HPDE6-E6E7 (cell line): ENCODE results near the gene RBP5.

Experiments used
- DNase-seq: peaks from one replicate; pipeline ENCODE4 v3.0.0; 2011; ENCODE audit warnings: missing footprints; ENCODE audit errors: extremely low spot score

RBP5 gene, protein sequence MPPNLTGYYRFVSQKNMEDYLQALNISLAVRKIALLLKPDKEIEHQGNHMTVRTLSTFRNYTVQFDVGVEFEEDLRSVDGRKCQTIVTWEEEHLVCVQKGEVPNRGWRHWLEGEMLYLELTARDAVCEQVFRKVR

DNA sequence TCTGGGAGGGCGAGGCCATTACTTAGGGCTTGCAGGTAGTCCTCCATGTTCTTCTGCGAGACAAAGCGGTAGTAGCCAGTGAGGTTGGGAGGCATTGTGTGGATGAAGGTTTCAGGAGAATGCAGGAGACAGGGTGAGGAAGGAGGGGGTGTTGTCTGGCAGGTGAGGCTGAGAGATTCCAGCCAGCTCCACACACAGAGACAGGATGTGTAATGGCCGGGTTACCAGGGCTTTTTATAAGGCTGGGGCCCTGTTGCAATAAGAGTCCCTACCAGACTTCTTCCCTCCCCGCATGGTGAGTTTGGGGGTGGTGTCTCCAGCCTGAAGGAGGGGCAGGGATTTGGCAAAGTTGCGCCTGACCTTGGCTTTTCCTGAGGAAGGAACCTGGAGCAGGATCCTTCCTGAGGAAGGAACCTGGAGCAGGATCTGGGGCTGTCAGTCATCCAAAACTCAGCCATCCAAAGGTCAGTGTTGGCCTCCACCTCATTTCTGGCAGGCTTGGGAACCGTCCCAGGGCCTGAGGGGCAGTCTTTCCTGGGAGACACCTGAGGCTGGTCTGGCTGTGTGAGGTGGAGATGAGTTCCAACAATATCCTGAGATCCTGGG, at the start of gene RBP5:
Gene RBP5, minus strand, starts transcription at position 209 of the 606 bp plus-strand sequence. Its CDS starts 114 bp downstream, at position 95.
- no peak for DNase-seq

DNA sequence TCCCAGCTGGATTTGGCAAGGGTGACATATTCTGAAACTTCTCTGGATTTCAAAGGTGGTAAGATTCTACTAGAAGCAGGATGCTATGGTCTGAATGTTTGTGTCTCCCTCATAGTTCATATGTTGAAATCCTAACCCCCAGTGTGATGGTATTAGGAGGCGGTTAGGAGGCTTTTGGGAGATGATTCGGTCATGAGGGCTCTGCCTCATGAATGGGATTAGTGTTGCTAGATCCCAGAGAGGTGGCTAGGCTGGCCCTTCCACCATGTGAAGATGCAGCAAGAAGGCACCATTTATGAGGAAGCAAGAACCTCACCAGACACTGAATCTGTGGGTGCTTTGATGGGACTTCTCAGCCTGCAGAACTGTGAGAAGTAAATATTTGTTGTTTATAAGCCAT, 49.8 kb upstream of the RBP5 start:
- no peak for DNase-seq

DNA sequence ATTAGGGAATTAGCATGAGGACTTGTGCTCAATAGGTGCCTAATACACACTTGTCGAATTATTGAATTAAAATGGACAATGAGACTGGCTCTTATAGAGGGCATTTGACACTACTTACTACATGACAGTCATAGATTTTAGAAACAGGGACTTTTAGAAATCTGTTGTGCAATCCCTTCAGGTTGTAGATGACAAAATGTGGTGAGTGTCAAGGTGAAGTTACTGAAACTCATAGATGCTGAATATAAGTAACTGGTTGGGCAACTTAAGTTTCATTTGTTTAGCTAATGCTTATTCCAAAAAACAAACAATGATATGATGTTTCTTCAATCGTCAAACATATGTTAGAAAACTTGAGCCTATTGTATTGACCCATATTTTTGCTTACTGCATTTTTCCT, 47.9 kb upstream of the RBP5 start:
- DNase-seq, result no peak

- DNase-seq, result no peak
Measured at GRCh38 chr12:7175493-7175892, 46.8 kb upstream of the RBP5 start.

DNA sequence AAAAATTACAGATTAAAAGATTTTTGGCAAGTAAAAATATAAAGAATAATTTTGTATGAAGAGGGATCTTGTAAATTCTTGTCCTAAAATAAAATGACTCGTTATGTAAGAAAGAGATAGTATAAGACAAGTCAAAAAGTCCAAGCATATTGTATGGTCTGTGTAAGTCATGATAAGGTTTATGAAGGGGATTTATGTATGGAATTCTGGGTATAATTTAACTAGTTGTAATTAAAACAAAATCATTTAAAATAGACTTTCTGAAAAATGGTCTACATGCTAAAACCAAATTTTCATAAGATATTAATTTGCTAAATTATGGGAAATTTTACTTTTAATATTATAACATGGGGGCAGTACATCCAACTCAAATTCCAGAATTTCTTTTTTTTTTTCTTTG, 43.2 kb upstream of the RBP5 start:
- no peak for DNase-seq

DNA sequence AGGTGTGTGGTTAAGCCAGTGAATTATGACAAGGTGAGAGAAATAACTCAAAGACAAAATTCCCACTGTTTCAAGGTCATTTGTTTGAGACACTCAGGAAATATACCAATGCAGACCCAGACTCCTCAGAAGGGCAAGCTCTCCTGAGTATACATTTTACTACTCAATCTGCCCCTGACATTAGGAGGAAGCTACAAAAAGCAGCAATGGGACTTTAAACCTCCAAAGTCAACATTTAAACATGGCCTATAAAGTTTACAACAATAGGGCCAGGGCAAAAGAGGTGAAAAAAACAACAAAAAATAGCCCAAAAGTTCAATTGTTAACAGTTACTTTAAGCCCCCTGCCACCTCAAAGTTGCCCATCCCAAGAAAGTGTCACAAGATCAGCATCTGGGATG, 41.3 kb upstream of the RBP5 start:
- DNase-seq, result no peak

DNA sequence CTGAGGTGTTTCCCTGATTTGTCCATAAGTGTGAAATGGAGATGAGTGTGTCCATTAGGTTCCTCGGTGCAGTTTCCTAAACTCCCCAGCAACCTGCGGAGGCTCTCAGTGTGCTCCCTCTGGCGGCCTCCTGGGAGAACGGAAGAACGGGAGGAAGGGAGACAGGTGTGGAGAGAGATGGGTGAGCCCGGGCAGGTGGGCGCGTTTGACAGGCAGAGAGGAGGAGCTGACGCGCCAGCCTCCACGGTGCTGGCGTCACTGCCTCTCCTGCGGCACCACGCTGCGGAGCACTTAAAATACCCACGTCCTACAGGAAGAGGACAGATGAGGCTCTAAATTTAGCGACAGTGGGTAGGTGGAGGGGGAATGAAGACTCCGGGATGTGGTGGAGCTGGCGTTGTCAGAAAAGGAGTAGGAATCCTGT, 34.0 kb upstream of the RBP5 start:
- DNase-seq, result peak; percentile 72

GRCh38 chr12:7161811-7162210, 33.1 kb upstream of the RBP5 start:
- no peak for DNase-seq

- no peak for DNase-seq
Measured at GRCh38 chr12:7161327-7161726, 32.6 kb upstream of the RBP5 start.

DNA sequence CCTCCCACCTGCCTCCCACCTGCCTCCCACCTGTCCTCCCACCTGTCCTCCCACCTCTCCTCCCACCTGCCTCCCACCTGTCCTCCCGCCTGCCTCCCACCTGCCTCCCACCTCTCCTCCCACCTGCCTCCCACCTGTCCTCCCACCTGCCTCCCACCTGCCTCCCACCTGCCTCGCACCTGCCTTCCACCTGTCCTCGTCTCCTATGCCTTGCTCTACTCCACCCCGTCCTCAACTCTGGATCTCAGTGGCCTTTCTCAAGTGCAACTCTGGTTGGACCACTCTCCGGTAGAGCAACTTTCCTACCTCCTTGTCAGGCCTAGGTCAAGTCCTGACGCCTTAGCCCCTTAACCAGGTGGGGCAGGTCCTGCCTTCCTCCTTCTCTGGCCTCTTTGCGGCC, 31.5 kb upstream of the RBP5 start:
- no peak for DNase-seq

- DNase-seq, result no peak
Measured at GRCh38 chr12:7158781-7159609, 30.3 kb upstream of the RBP5 start.

GRCh38 chr12:7157391-7157790, 28.7 kb upstream of the RBP5 start:
- no peak for DNase-seq

DNA sequence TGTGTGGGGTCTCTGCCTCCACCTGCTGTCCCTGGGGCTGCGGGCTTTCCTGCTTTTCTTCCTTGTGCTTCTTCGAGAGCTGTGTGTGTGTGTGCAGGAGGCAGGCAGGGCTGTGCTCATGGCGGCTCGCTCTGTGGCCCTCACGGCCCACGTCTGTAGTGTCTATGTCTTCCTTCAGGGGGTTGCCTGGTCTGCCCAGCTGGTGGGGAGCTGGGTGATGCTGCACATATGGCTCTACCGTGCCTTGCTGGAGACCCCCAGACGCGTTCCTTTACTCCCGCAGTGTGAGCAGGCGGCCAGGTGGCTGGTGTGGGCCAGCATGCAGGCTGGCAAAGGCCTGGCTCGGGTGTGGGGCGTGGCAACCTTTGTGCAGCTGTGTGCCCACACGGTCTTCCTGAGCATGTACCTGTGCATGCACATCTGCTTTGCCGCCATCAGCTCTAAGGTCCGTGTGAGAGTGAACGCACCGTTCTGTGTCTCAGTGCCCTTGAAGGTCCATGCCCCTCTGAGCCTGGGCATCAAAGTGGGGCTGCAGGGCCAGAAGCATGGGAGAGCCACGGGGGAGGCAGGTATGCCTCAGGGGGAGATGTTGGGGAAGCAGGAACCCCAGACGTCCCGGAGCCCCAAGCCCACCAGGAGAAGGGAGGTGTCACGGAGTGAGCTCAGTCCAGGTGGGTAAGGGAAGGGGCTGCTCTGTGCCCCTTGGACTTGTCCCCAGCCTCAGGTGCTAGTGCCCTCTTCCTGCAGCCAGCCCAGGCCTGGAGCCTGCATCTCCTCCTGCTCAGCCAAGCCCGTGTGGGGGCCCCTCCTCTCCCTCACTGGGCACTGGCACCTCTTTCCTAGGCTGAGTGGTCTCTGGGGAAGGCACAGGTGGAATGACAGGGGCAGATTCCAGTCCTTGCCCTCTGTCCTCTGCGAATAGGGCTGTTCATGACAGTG, 27.8 kb upstream of the RBP5 start:
- no peak for DNase-seq

DNA sequence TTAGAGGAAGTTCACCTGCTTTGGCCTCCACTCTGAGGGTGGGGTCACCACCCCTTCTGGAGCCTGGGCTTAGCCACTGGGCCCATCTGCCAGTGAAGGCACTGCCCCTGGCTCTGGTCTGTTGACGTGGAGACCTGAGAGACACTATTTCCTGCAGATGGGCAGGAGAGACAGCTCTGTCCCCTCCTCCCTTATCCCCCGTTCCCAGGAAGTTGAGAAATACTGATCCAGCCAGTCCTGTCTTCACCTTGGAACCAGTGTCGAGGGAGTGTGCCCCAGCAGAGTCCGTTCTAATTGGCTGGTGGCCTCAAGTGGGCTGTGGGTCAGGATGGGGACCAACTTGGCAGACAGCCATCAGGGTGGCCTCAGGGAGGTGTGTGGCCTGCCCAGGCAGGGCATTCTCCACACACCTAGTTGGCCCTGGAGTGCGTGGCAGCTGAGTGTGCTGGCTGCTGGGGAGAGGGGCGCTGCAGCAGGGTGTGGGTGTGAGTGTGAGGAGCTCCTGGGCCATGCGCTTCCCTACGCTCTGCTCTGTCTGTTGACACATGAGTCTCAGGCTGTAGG, 26.9 kb upstream of the RBP5 start:
- peak; percentile 67 for DNase-seq

DNA sequence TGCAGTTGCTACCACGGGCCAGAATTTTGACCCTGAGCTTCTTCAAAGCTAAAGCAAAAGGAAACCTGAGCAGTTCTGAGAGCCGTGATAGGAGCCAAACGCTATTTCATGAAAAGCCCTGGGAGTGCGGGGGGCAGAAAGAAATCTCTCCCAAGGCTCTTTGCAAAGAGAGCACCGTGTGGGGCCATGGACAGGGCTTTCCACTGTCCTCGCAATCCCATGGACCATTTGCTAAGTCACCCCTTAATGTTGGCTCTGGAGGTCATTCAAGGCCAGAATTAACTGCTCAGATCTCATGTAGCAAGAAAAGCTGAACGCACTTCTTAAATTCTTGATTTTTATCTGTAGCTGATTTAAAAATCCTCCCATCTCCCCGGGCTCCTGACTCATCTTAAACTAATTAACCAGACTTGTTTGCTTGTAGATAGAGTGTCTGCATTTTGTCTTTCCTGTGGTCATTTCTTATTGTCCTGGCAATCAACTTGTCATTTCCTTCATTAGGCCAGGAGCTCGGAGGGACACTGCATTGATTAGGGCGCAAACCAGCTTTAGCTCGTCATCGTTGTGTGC, 26.3 kb upstream of the RBP5 start:
- no peak for DNase-seq

GRCh38 chr12:7154042-7154441, 25.4 kb upstream of the RBP5 start:
- DNase-seq, result no peak

- DNase-seq, result no peak
Measured at GRCh38 chr12:7152818-7153217, 24.1 kb upstream of the RBP5 start.

DNA sequence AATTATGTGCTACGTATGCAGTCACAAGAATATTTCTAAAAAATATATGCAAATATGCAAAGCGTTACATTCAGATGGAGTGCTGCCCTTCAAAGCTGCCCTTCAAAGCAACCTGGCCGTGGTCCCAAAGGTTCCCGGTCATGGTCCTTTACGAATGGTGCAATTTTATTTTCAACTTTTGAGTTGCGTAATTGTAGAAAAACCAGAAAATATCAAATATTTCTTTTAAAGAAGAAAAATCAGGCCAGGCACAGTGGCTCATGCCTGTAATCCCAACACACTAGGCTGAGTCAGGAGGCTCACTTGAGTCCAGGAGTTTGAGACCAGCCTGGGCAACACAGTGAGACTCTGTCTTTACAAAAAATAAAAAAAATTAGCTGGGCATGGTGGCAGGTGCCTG, 22.8 kb upstream of the RBP5 start:
- DNase-seq, result no peak

DNA sequence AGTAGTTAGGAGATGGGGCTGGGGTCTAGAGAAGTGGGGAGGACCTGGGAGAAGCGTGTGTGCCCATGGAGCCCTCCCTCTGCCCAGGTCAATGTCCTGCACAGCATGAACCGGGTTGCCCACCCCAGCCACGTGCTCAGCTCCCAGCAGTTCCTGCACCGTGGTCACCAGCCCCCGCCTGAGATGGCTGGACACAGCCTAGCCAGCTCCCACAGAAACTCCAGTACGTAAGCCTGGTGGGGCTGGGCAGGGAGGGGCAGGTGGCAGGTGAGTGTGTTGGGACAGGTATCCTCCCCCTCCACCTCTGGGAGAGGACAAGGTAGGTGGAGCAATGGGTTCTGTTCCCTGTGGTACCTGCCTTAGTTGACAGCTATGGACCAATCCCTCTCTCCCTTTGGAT, 22.2 kb upstream of the RBP5 start:
- DNase-seq, result no peak

DNA sequence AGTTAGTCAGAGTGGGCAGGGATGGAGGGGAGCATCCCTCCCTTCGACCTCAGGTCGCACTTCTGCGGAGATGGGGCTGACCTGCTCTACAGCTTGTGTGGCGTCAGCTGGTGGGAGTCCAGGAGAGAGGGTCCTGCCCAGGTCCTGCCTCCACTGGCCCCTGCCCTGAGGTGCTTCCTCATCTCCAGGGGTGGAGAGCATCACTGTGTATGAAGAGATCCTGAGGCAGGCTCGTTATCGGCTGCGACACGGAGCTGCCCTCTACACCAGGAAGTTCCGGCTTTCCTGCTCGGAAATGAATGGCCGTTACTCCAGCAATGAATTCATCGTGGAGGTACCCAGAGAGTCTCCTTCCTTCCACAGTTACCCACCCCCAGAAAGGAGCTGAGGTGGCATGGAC, 21.7 kb upstream of the RBP5 start:
- no peak for DNase-seq

DNA sequence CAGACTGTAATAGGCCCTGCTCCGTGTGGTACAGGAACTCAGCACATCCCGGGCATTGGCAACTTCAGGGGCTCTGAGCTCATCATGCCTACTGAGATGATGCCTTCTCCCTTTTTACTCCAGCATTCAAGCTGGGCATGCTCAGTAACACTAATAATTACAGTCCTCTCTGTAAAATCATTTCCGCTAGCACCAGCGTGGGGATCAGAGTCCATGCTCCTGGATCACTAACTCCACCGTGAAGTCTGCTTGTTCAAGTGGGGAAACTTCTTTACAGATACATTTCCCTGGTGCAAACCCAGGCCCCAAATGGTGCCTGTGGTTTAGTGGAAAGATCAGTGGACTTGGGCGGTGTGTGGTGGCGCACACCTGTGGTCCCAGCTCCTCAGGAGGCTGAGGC, 18.2 kb upstream of the RBP5 start:
- no peak for DNase-seq
